Parietal lobe (tissue), 1 donor: ENCODE data around the gene NELFB. TPM values are rescaled to one million over a fixed set of nuclear protein-coding genes. Genes with fewer than 3 reads are reported as not detected.

ENCODE experiments used
- total RNA-seq: library from RNA; depleted of rRNA; stranded (reverse); fragments of >200 nt; gene quantifications from one replicate; pipeline ENCODE4 v1.2.3, GENCODE V29; 2014

NELFB gene
- total RNA-seq = 34.4 TPM

GRCh38 chr9:137254624-137255447 lies at the start of gene NELFB:
TSS of gene NELFB (plus strand) at chr9:137255327.

GRCh38 chr9:137222190-137223077 lies 32.7 kb upstream of the NELFB start, which contains the start of gene RNF208:
TSS of gene RNF208 (minus strand) at chr9:137222240. CDS start at chr9:137221212, 1,028 bp downstream.

DNA sequence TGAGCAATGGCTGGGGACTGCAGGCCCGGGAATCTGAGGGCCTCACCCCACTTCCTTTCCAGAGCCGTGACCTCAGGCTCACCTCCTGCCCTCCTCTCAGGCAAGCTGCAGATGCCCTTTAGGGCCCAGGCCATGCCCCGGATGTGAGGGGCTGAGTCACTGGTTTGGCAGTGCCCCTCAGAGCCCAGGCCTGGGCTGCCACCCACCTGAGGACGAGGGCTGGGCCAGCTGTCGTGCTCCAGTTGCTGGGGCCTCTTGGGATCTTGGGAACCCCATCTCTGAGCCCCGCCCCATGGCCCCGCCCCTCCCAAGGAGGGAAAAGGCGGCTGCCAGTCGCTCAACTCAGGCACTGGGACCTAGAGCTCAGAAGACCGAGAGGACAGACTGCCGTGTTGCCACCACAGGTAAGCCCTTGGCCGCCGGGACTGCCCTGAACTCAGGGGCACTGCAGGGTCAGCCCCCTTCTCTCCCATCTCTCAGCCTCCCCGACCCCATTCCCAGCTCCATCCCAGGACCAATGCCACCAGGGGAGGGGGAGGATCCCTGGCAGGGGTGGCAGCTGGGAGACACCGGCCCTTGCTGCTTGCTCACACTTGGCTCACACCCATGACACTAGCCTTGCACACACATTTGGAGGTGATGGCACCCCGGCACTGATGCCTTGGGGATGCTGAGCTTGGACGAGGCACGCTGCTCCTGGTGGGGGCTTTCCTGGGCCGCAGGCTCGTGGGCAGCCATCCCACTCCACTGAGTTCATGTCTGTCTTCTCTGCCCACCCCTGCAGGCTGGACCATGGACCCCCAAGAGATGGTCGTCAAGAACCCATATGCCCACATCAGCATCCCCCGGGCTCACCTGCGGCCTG lies 30.1 kb upstream of the NELFB start, which contains the start of gene CYSRT1:
CYSRT1 (plus strand) TSS at position 345 of the 865 bp plus-strand sequence; CDS start at position 793, 448 bp downstream.

GRCh38 chr9:137227054-137227852 lies 27.9 kb upstream of the NELFB start, which contains the start of gene RNF224:
TSS of gene RNF224 (plus strand) at chr9:137227502. CDS start at chr9:137228336, 834 bp downstream.

DNA sequence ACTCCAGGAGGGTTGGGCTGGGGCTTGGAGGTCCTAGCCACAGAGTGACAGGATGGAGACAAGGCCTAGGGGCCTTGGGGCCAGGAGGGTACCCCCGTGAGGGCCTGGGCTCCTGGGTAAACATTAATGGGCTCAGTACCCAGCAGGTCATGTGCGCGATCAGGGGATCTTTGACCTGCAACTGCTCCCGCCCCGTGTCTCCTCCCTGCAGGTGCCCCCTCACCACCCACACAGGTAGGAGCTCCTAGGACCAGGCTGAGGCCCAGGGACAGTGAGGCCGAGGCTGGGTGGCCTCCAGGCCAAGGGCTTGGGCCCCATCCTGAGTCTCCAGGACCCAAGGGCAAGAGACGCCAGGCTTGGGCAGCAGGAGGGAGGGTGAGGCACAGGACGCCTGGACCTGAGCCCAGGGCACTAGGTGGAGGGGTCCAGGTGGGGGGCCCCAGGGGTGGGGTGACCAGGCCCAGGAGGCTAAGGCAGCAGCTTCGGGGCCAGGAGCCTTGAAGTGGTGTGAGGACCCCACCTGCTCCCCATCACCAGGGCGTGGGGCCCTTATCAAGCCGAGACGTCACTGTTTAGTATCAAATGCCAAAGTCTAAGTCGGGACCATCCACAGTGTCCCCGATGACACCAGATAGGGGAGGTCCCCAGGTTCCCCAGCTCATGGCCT lies 24.3 kb upstream of the NELFB start, which contains the start of gene SLC34A3:
SLC34A3 (plus strand) TSS at position 197 of the 667 bp plus-strand sequence. CDS start 802 bp downstream, outside the sequence.

DNA sequence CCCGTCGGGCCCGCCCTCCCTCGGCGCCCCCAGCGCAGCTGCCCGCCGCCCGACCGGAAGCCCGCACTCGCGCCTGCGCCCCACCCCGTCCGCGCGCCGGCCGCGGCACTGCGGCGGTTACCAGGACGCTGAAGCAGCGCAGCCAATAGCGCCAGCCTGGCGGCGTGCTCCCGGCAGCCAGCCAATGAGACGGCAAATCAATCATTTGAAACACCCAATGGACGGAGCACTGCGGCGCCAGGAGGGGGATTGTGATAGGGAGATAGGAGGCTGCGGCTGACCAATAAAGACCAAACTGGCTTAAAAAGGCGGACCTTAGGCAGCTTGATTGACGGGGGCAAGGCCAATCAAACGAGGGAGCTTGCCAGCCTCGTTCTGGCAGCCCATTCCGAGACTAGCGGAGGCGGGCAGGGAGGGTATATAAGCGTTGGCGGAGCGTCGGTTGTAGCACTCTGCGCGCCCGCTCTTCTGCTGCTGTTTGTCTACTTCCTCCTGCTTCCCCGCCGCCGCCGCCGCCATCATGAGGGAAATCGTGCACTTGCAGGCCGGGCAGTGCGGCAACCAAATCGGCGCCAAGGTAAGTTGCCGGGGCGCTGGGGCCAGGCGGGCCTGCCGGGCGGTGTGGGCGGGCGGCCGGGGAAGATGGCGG lies 14.2 kb upstream of the NELFB start, which contains the start of gene TUBB4B:
TUBB4B (plus strand) TSS at position 447 of the 649 bp plus-strand sequence; CDS start at position 521, 74 bp downstream.

GRCh38 chr9:137251194-137251461 lies 4.0 kb upstream of the NELFB start, which contains the start of gene STPG3:
TSS of gene STPG3 (plus strand) at chr9:137251286. CDS start at chr9:137251287, 1 bp downstream.

GRCh38 chr9:137277329-137278041 lies 22.4 kb downstream of the NELFB start, which contains the start of gene TOR4A:
TSS of gene TOR4A (plus strand) at chr9:137277726. CDS start at chr9:137278690, 964 bp downstream.

GRCh38 chr9:137302118-137302448 lies 47.0 kb downstream of the NELFB start, which contains the start of gene NRARP:
TSS of gene NRARP (minus strand) at chr9:137302271. CDS start at chr9:137301928, 343 bp downstream.

Other genes starting within 250 kb of the NELFB start
- 45.4 TPM for gene ABCA2, start 227.1 kb upstream of the NELFB start, total RNA-seq
- not detected for gene FUT7, start 223.2 kb upstream of the NELFB start, total RNA-seq
- 34.4 TPM for gene NPDC1, start 209.2 kb upstream of the NELFB start, total RNA-seq
- gene ENTPD2, start 201.3 kb upstream of the NELFB start, total RNA-seq = 0.63 TPM
- gene SAPCD2, start 184.8 kb upstream of the NELFB start, total RNA-seq = 2.5 TPM
- 0.63 TPM for gene UAP1L1, start 177.8 kb upstream of the NELFB start, total RNA-seq
- gene MAN1B1, start 168.3 kb upstream of the NELFB start, total RNA-seq = 72.6 TPM
- 36.6 TPM for gene DPP7, start 140.6 kb upstream of the NELFB start, total RNA-seq
- 63.5 TPM for gene GRIN1, start 116.2 kb upstream of the NELFB start, total RNA-seq
- gene LRRC26, start 85.3 kb upstream of the NELFB start, total RNA-seq = 0.31 TPM
- not detected for gene TMEM210, start 83.3 kb upstream of the NELFB start, total RNA-seq
- 39.1 TPM for gene ANAPC2, start 66.8 kb upstream of the NELFB start, total RNA-seq
- gene SSNA1, start 66.7 kb upstream of the NELFB start, total RNA-seq = 21.3 TPM
- 7.5 TPM for gene TPRN, start 54.6 kb upstream of the NELFB start, total RNA-seq
- 31.6 TPM for gene TMEM203, start 49.7 kb upstream of the NELFB start, total RNA-seq
- 6.9 TPM for gene NDOR1, start 49.6 kb upstream of the NELFB start, total RNA-seq
- gene RNF208, start 33.1 kb upstream of the NELFB start, total RNA-seq = 1.9 TPM
- not detected for gene CYSRT1, start 30.2 kb upstream of the NELFB start, total RNA-seq
- gene RNF224, start 27.8 kb upstream of the NELFB start, total RNA-seq = not detected
- gene SLC34A3, start 24.4 kb upstream of the NELFB start, total RNA-seq = not detected
- gene TUBB4B, start 14.0 kb upstream of the NELFB start, total RNA-seq = 88.9 TPM
- not detected for gene STPG3, start 4.0 kb upstream of the NELFB start, total RNA-seq
- gene TOR4A, start 22.4 kb downstream of the NELFB start, total RNA-seq = 0.31 TPM
- 5.0 TPM for gene NRARP, start 46.9 kb downstream of the NELFB start, total RNA-seq
- 36.9 TPM for gene EXD3, start 167.8 kb downstream of the NELFB start, total RNA-seq
- 2.5 TPM for gene NOXA1, start 168.1 kb downstream of the NELFB start, total RNA-seq
- gene ENTPD8, start 186.0 kb downstream of the NELFB start, total RNA-seq = not detected
- gene NSMF, start 204.0 kb downstream of the NELFB start, total RNA-seq = 66.7 TPM